ENCODE results near the gene DERA.

DNA sequence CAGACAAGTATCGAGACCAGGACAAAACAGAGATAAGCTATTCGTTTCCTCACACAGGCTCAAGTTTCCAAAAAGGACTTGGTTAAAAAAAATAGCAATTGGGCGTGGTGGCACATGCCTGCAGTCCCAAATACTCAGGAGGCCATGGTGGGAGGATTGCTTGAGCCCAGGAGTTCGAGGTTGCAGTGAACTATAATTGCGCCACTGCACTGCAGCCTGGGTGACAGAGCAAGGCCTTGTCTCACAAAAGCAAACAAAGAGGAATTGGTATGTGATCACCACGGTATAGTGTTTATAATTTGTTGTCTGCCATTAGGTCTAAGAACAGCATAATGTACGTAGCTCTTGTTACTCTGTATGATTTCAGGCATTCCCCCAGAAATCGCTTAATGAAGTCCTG lies 175.3 kb downstream of the DERA start:
- no peak for TF ChIP-seq EZH2 (IDR thresholded peaks at IDR 0.05; ENCODE audit: borderline replicate concordance)
- TF ChIP-seq, protein P1, sequence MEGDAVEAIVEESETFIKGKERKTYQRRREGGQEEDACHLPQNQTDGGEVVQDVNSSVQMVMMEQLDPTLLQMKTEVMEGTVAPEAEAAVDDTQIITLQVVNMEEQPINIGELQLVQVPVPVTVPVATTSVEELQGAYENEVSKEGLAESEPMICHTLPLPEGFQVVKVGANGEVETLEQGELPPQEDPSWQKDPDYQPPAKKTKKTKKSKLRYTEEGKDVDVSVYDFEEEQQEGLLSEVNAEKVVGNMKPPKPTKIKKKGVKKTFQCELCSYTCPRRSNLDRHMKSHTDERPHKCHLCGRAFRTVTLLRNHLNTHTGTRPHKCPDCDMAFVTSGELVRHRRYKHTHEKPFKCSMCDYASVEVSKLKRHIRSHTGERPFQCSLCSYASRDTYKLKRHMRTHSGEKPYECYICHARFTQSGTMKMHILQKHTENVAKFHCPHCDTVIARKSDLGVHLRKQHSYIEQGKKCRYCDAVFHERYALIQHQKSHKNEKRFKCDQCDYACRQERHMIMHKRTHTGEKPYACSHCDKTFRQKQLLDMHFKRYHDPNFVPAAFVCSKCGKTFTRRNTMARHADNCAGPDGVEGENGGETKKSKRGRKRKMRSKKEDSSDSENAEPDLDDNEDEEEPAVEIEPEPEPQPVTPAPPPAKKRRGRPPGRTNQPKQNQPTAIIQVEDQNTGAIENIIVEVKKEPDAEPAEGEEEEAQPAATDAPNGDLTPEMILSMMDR (IDR thresholded peaks at IDR 0.05; ENCODE audit: poor library complexity): no peak
- TF ChIP-seq EZH2phosphoT487 (IDR thresholded peaks at IDR 0.05; ENCODE audit: low read depth, severe bottlenecking, unreplicated experiment): no peak

Data from hepatocyte (in vitro differentiated cells).